Stimulated activated CD4-positive, alpha-beta T cell treated with anti-CD3 and anti-CD28 coated beads, Interleukin-15, amount 100 ng/mL, for 1 hour (primary cell): Measurements from ENCODE around the gene URGCP.
"Not testable (repeated sequence)": the region's sequence is repeated elsewhere in the genome, so short reads cannot be mapped to it uniquely, and the experiment has no call there.

ENCODE experiments used
- DNase-seq, 2 donors: peaks; one replicate each; pipeline ENCODE4 v3.0.0-alpha.2; 2020; ENCODE audit warnings: low read depth in 1 of 2, low spot score in 1 of 2

The URGCP gene

GRCh38 chr7:43843296-43843695 lies 63.1 kb downstream of the URGCP start:
- no peak for DNase-seq

- DNase-seq: no peak
Measured at GRCh38 chr7:43838201-43838658, 68.2 kb downstream of the URGCP start.

- DNase-seq: no peak
Measured at GRCh38 chr7:43834463-43835251, 71.7 kb downstream of the URGCP start.

- not testable (repeated sequence) for DNase-seq
Measured at GRCh38 chr7:43830917-43831316, 75.5 kb downstream of the URGCP start.
